Activated CD8-positive, alpha-beta T cell treated with anti-CD3 and anti-CD28 coated beads for 36 hours (primary cell): ENCODE measurements around the gene POLA1. TPM values are rescaled to one million over a fixed set of nuclear protein-coding genes. Genes with fewer than 3 reads are reported as not detected.

Experiments used
- ATAC-seq: fragments of 200-7000 bp; cut with Tn5 transposase; one replicate; pipeline ENCODE4 v1.10.0; 2021; ENCODE audit warnings: mild to moderate bottlenecking, moderate library complexity
- CTCF ChIA-PET: fragments of 350-600 bp; sonication (Branson Sonifier 250); formaldehyde crosslinking; loops from one replicate; lab custom pipeline; 2021; ENCODE audit warnings: antibody characterized with exemption; lab: Charles Lee
- POLR2A ChIA-PET: fragments of 350-600 bp; sonication (Branson Sonifier 250); formaldehyde crosslinking; loops from one replicate; lab custom pipeline; 2021; ENCODE audit warnings: antibody characterized with exemption; lab: Charles Lee
- DNase-seq: peaks from one replicate; pipeline ENCODE4 v3.0.0-alpha.2; 2020
- H3K27ac Mint-ChIP-seq: one replicate; pipeline ENCODE4 v1.8.0; 2021; ENCODE audit warnings: mild to moderate bottlenecking, mixed read lengths
- H3K27me3 Mint-ChIP-seq: one replicate; pipeline ENCODE4 v1.8.0; 2021; ENCODE audit warnings: mixed read lengths
- H3K36me3 Mint-ChIP-seq: one replicate; pipeline ENCODE4 v1.8.0; 2021; ENCODE audit warnings: low read depth, mixed read lengths
- H3K4me1 Mint-ChIP-seq: one replicate; pipeline ENCODE4 v1.8.0; 2021; ENCODE audit warnings: low read depth, mixed read lengths
- H3K4me3 Mint-ChIP-seq: one replicate; pipeline ENCODE4 v1.8.0; 2021; ENCODE audit warnings: mild to moderate bottlenecking, moderate library complexity, mixed read lengths
- H3K9me3 Mint-ChIP-seq: one replicate; pipeline ENCODE4 v1.8.0; 2021; ENCODE audit warnings: mixed read lengths
- CTCF ChIP-seq: fragments of 200-600 bp; IDR thresholded peaks from one replicate; pipeline ENCODE4 v1.8.0; 2022; ENCODE audit warnings: antibody characterized with exemption, mild to moderate bottlenecking
- intact Hi-C: fragments of 100-400 bp; cut with micrococcal nuclease; formaldehyde crosslinking; loops from one replicate; pipeline ENCODE4 v1.10.0; 2022
- total RNA-seq, 2 experiments: library from RNA; stranded (reverse); gene quantifications; one replicate each; pipeline ENCODE4 v1.2.3, GENCODE V29; 2021

POLA1 gene
- total RNA-seq, 2 experiments from 2014 or later, result 41.4 to 42.9 TPM

GRCh38 chrX:25007059-25008053, 313.6 kb downstream of the POLA1 start:
- no peak overlapping the region for H3K27ac Mint-ChIP-seq
- CTCF ChIA-PET, result interaction anchor here (1.1 to 1.5 kb wide), 2 partner anchors 14 kb away, joined by 3 to 5 read pairs; no protein-coding TSS in a partner anchor
- ATAC-seq, result no peak
- DNase-seq, result no peak
- no peaks in the 10 kb centered on the region for H3K36me3 Mint-ChIP-seq
- TF ChIP-seq CTCF, result no peak
- no peaks in the 10 kb centered on the region for H3K9me3 Mint-ChIP-seq
- H3K4me1 Mint-ChIP-seq, result peaks cover 8% of the 10 kb centered on the region
- H3K4me3 Mint-ChIP-seq, result peak overlapping the region; percentile 7
- intact Hi-C loops, result no loop called here
- POLR2A ChIA-PET, result no interaction called here
- peaks cover 56% of the 10 kb centered on the region for H3K27me3 Mint-ChIP-seq

GRCh38 chrX:25009407-25009806, 315.7 kb downstream of the POLA1 start:
- H3K36me3 Mint-ChIP-seq, result no peaks in the 10 kb centered on the region
- ATAC-seq, result no peak
- H3K27me3 Mint-ChIP-seq, result peaks cover 57% of the 10 kb centered on the region
- no peak for DNase-seq
- peaks cover 8% of the 10 kb centered on the region for H3K4me1 Mint-ChIP-seq
- ChIA-PET CTCF (interaction anchor here (0.7 kb wide), 1 partner anchor 13 kb away, joined by 3 read pairs; no protein-coding TSS in a partner anchor), POLR2A (interaction anchor here (0.6 kb wide), 1 partner anchor 310 kb away, joined by 5 read pairs; no protein-coding TSS in a partner anchor)
- no peaks in the 10 kb centered on the region for H3K9me3 Mint-ChIP-seq
- no peak for TF ChIP-seq CTCF
- no peak overlapping the region for H3K4me3 Mint-ChIP-seq
- intact Hi-C loops, result no loop called here
- no peak overlapping the region for H3K27ac Mint-ChIP-seq

DNA sequence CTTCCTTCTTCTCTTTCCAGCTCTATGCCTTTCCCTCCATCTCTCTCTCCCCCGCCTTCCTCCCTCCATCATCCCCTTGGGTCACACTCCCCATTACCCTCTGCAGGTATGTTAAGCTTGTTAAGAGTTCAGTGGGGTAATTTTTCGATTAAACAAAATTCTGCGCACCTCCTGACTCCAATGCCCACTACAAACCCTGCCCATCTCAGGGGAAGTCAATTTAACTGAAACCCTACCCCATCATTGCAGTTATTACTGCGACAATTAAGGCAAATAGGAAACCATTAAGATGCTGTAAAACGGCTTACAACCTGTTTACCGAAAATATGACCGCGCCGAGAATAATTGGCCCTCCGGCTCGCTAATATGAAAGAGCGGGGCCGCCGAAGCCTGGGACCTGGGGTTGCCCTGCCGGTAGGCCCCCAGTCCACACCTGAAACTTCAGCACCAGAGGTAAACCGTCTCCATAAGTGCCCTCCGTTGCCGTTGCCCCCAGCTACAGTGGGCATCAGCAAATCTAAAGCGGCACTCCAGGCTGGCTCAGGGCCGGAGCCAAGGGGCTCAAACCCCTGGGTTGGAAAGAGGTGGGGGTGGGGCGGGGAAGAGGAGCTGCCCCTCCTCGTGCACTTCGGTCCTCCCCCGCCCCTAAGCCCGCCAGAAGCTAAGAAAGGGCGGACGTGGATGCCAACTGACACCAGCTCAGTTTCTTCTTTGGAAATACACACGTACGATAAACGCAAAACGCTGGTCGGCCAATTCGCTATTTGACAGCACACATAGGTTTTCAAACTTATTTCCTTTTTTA, 317.3 kb downstream of the POLA1 start:
- CTCF ChIA-PET, result interaction anchor here (1.0 to 2.0 kb wide), 5 partner anchors 9 to 133 kb away, joined by 3 to 6 read pairs (median 5); no protein-coding TSS in a partner anchor
- DNase-seq (no peak), ATAC-seq (no peak)
- TF ChIP-seq CTCF, result no peak
- Mint-ChIP-seq H3K27ac (no peak overlapping the region), H3K9me3 (no peaks in the 10 kb centered on the region), H3K4me3 (no peak overlapping the region), H3K27me3 (peaks cover 62% of the 10 kb centered on the region), H3K36me3 (no peaks in the 10 kb centered on the region), H3K4me1 (peaks cover 10% of the 10 kb centered on the region)
- intact Hi-C loops, result loop anchor here (10.0 kb wide), 1 partner anchor 134 kb away; no protein-coding TSS in a partner anchor
- POLR2A ChIA-PET, result no interaction called here

- Mint-ChIP-seq H3K27ac (no peak overlapping the region), H3K36me3 (no peaks in the 10 kb centered on the region), H3K4me1 (peaks cover 7% of the 10 kb centered on the region), H3K9me3 (no peaks in the 10 kb centered on the region), H3K27me3 (peaks cover 63% of the 10 kb centered on the region), H3K4me3 (no peak overlapping the region)
- DNase-seq, result no peak
- CTCF ChIA-PET, result interaction anchor here (1.2 to 2.0 kb wide), 4 partner anchors 9 to 132 kb away, joined by 4 to 6 read pairs (median 5); no protein-coding TSS in a partner anchor
- no peak for ATAC-seq
- TF ChIP-seq CTCF, result no peak
- intact Hi-C loops, result loop anchor here (10.0 kb wide), 1 partner anchor 133 kb away; no protein-coding TSS in a partner anchor
- POLR2A ChIA-PET, result no interaction called here
Observed at GRCh38 chrX:25011589-25012432, 318.1 kb downstream of the POLA1 start.
